ENCODE results near the gene TSPAN17. TPM values are rescaled to one million over a fixed set of nuclear protein-coding genes. Genes with fewer than 3 reads are reported as not detected.

TSPAN17 gene
- total RNA-seq, 1 donor from 2014 or later: 16.9 TPM

- Histone ChIP-seq H3K4me1 (peaks cover 9% of the 10 kb centered on the region), H3K36me3 (no peaks in the 10 kb centered on the region), H3K27me3 (no peaks in the 10 kb centered on the region), H3K9me3 (no peaks in the 10 kb centered on the region), H3K4me3 (no peak overlapping the region), H3K27ac (no peak overlapping the region)
- TF ChIP-seq POLR2AphosphoS5 (IDR thresholded peaks at IDR 0.05; ENCODE audit: insufficient read depth in 1 of 2, low read depth in 1 of 2) (no peak), CTCF (IDR thresholded peaks at IDR 0.05) (no peak), POLR2A (IDR thresholded peaks at IDR 0.05) (no peak)
- intact Hi-C loops (cut with DNase I): no loop called here
- DNase-seq (ENCODE audit: extremely low spot score in 2 of 2): no peak
Observed at GRCh38 chr5:176606875-176607274, 40.4 kb upstream of the TSPAN17 start.

- intact Hi-C loops (cut with DNase I): no loop called here
- DNase-seq (ENCODE audit: extremely low spot score in 2 of 2): no peak
- no peak for TF ChIP-seq POLR2A (IDR thresholded peaks at IDR 0.05)
- no peak for TF ChIP-seq POLR2AphosphoS5 (IDR thresholded peaks at IDR 0.05; ENCODE audit: insufficient read depth in 1 of 2, low read depth in 1 of 2)
- TF ChIP-seq CTCF (IDR thresholded peaks at IDR 0.05): no peak
- Histone ChIP-seq H3K27ac (no peak overlapping the region), H3K27me3 (no peaks in the 10 kb centered on the region), H3K36me3 (no peaks in the 10 kb centered on the region), H3K9me3 (no peaks in the 10 kb centered on the region), H3K4me1 (peaks cover 9% of the 10 kb centered on the region), H3K4me3 (no peak overlapping the region)
Observed at GRCh38 chr5:176608142-176608705, 39.1 kb upstream of the TSPAN17 start.

GRCh38 chr5:176608937-176609723, 38.2 kb upstream of the TSPAN17 start:
- no peaks in the 10 kb centered on the region for H3K9me3 ChIP-seq
- H3K27ac ChIP-seq: no peak overlapping the region
- H3K27me3 ChIP-seq: no peaks in the 10 kb centered on the region
- H3K36me3 ChIP-seq: no peaks in the 10 kb centered on the region
- TF ChIP-seq CTCF (IDR thresholded peaks at IDR 0.05): no peak
- peak overlapping the region; percentile 55 to 57 for H3K4me3 ChIP-seq
- H3K4me1 ChIP-seq: peaks cover 9% of the 10 kb centered on the region
- intact Hi-C loops (cut with DNase I): no loop called here
- DNase-seq (ENCODE audit: extremely low spot score in 2 of 2): no peak

GRCh38 chr5:176609724-176610434, 37.4 kb upstream of the TSPAN17 start, which contains the start of gene GPRIN1:
GPRIN1 (minus strand) TSS chr5:176610156; CDS start chr5:176599834, 10,322 bp downstream.
- no peak for DNase-seq (ENCODE audit: extremely low spot score in 2 of 2)
- Histone ChIP-seq H3K27me3 (no peaks in the 10 kb centered on the region), H3K9me3 (no peaks in the 10 kb centered on the region), H3K27ac (no peak within 1 kb of the TSS), H3K36me3 (no peaks in the 10 kb centered on the region), H3K4me1 (peaks cover 9% of the 10 kb centered on the region), H3K4me3 (peak within 1 kb of the TSS; percentile 55 to 57)
- TF ChIP-seq POLR2A (IDR thresholded peaks at IDR 0.05) (no peak), CTCF (IDR thresholded peaks at IDR 0.05) (no peak), POLR2AphosphoS5 (IDR thresholded peaks at IDR 0.05; ENCODE audit: insufficient read depth in 1 of 2, low read depth in 1 of 2) (no peak)
- intact Hi-C loops (cut with DNase I): no loop called here

- peak overlapping the region; percentile 55 to 57 for H3K4me3 ChIP-seq
- TF ChIP-seq POLR2A (IDR thresholded peaks at IDR 0.05) (no peak), CTCF (IDR thresholded peaks at IDR 0.05) (no peak), POLR2AphosphoS5 (IDR thresholded peaks at IDR 0.05; ENCODE audit: insufficient read depth in 1 of 2, low read depth in 1 of 2) (no peak)
- intact Hi-C loops (cut with DNase I): no loop called here
- H3K27ac ChIP-seq: no peak overlapping the region
- H3K9me3 ChIP-seq: no peaks in the 10 kb centered on the region
- peaks cover 9% of the 10 kb centered on the region for H3K4me1 ChIP-seq
- DNase-seq (ENCODE audit: extremely low spot score in 2 of 2): no peak
- H3K36me3 ChIP-seq: no peaks in the 10 kb centered on the region
- no peaks in the 10 kb centered on the region for H3K27me3 ChIP-seq
Observed at GRCh38 chr5:176610435-176610773, 36.9 kb upstream of the TSPAN17 start.

Measured in vagina (tissue), 2 donors.